OCI-LY7 (cell line): ENCODE measurements around the gene TRIM26.
"Not testable (repeated sequence)": the region's sequence is repeated elsewhere in the genome, so short reads cannot be mapped to it uniquely, and the experiment has no call there.

Source experiments
- EZH2phosphoT487 ChIP-seq: fragments of 200-600 bp; sonication (generic); IDR thresholded peaks from 2 replicates; pipeline ENCODE4 v1.6.1; 2018; ENCODE audit warnings: low read depth, borderline replicate concordance, mild to moderate bottlenecking, mixed run types, antibody characterized with exemption, low read length, moderate library complexity, mixed read lengths
- TF ChIP-seq, protein P1 (sequence below): fragments of 200-600 bp; sonication (generic); conservative IDR thresholded peaks from 2 replicates; pipeline ENCODE4 v1.5.1; 2014; ENCODE audit warnings: mild to moderate bottlenecking, antibody characterized with exemption, low read length, moderate library complexity, mixed read lengths

GRCh38 chr6:30252417-30252816 is 39.2 kb upstream of the TRIM26 start:
- TF ChIP-seq, protein P1, sequence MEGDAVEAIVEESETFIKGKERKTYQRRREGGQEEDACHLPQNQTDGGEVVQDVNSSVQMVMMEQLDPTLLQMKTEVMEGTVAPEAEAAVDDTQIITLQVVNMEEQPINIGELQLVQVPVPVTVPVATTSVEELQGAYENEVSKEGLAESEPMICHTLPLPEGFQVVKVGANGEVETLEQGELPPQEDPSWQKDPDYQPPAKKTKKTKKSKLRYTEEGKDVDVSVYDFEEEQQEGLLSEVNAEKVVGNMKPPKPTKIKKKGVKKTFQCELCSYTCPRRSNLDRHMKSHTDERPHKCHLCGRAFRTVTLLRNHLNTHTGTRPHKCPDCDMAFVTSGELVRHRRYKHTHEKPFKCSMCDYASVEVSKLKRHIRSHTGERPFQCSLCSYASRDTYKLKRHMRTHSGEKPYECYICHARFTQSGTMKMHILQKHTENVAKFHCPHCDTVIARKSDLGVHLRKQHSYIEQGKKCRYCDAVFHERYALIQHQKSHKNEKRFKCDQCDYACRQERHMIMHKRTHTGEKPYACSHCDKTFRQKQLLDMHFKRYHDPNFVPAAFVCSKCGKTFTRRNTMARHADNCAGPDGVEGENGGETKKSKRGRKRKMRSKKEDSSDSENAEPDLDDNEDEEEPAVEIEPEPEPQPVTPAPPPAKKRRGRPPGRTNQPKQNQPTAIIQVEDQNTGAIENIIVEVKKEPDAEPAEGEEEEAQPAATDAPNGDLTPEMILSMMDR, result not testable (repeated sequence)
- TF ChIP-seq EZH2phosphoT487, result not testable (repeated sequence)
